Right atrium auricular region (tissue), 2 donors: ENCODE measurements around the gene GNG11. TPM values are rescaled to one million over a fixed set of nuclear protein-coding genes. Genes with fewer than 3 reads are reported as not detected.

Experiments
- DNase-seq: peaks from one replicate; pipeline ENCODE4 v3.0.0-alpha.2; 2019; ENCODE audit warnings: low spot score
- H3K27ac ChIP-seq, 2 donors: fragments of 200-600 bp; sonication (generic); 1 replicate in 1 of 2; 2 replicates in 1 of 2; pipeline ENCODE4 v1.5.1; 2016 to 2019
- H3K27me3 ChIP-seq, 2 donors: fragments of 200-600 bp; sonication (generic); one replicate each; pipeline versions ENCODE4 v1.5.1 to v1.6.0; 2017 to 2019
- H3K36me3 ChIP-seq: fragments of 200-600 bp; sonication (generic); one replicate; pipeline ENCODE4 v1.5.1; 2016
- H3K4me1 ChIP-seq, 2 donors: fragments of 200-600 bp; sonication (generic); one replicate each; pipeline versions ENCODE4 v1.5.1 to v1.6.0; 2017 to 2019
- H3K4me3 ChIP-seq, 2 donors: fragments of 200-600 bp; sonication (generic); 1 replicate in 1 of 2; 2 replicates in 1 of 2; pipeline ENCODE4 v1.5.1; 2017 to 2019; ENCODE audit warnings: mild to moderate bottlenecking in 1 of 2, moderate library complexity in 1 of 2
- H3K9me3 ChIP-seq, 2 donors: fragments of 200-600 bp; sonication (generic); one replicate each; pipeline ENCODE4 v1.5.1; 2019
- total RNA-seq, 2 donors: library from RNA; depleted of rRNA; stranded (reverse); fragments of >200 nt; gene quantifications; one replicate each; pipeline ENCODE4 v1.1.0, GENCODE V29; 2016
- TF ChIP-seq, protein P1 (sequence below), 2 donors: fragments of 200-600 bp; sonication (generic); IDR thresholded peaks; one replicate each; pipeline ENCODE4 v1.5.1; 2019; ENCODE audit warnings: antibody characterized with exemption in 2 of 2

The GNG11 gene
- total RNA-seq, 2 donors from 2014 or later = 18.2 to 21.8 TPM

DNA sequence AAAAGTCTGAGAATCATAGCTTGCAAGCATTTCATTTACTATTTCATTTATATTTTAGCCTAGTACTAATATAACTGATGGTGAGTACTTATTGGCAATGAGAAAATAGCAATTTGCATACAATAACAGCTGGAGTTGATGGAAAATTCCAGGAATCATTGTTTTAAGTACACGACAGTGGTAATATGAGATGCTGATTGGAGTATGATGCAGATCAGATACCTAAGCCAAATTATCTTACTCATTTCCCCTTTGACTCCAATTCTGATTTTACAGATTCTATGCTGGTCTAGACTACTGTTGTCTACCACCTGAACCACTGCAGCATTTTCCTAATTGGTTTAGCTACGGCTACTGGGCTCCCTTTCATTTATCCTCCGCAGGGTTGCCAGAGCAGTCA is 36.7 kb downstream of the GNG11 start:
- no peak for DNase-seq
- Histone ChIP-seq H3K4me1 (no peaks in the 10 kb centered on the region), H3K9me3 (no peaks in the 10 kb centered on the region), H3K27me3 (no peaks in the 10 kb centered on the region), H3K27ac (no peak overlapping the region), H3K36me3 (no peaks in the 10 kb centered on the region), H3K4me3 (no peak overlapping the region)
- TF ChIP-seq, protein P1, sequence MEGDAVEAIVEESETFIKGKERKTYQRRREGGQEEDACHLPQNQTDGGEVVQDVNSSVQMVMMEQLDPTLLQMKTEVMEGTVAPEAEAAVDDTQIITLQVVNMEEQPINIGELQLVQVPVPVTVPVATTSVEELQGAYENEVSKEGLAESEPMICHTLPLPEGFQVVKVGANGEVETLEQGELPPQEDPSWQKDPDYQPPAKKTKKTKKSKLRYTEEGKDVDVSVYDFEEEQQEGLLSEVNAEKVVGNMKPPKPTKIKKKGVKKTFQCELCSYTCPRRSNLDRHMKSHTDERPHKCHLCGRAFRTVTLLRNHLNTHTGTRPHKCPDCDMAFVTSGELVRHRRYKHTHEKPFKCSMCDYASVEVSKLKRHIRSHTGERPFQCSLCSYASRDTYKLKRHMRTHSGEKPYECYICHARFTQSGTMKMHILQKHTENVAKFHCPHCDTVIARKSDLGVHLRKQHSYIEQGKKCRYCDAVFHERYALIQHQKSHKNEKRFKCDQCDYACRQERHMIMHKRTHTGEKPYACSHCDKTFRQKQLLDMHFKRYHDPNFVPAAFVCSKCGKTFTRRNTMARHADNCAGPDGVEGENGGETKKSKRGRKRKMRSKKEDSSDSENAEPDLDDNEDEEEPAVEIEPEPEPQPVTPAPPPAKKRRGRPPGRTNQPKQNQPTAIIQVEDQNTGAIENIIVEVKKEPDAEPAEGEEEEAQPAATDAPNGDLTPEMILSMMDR (IDR thresholded peaks at IDR 0.05) = no peak

DNA sequence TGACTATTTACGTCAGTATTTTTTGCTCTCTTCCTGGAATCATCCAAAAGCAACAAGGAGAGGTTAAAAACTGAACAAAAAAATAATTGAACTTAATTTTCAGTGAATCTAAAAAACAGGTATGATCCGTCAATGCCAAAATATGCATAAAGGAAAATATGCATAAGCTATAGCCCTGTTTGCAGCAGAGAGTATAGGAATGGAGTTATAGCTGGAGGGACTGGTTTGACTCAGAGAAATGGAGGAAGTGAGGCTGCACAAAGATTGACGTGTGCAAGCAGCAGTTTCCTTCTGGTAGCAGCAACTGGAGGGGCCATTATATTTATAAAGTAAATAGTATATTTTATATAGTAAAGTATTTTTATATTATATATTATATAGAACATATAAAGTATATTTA is 37.1 kb downstream of the GNG11 start:
- Histone ChIP-seq H3K4me1 (no peaks in the 10 kb centered on the region), H3K9me3 (no peaks in the 10 kb centered on the region), H3K27ac (no peak overlapping the region), H3K4me3 (no peak overlapping the region), H3K27me3 (no peaks in the 10 kb centered on the region), H3K36me3 (no peaks in the 10 kb centered on the region)
- TF ChIP-seq, protein P1 (IDR thresholded peaks at IDR 0.05) = no peak
- no peak for DNase-seq

DNA sequence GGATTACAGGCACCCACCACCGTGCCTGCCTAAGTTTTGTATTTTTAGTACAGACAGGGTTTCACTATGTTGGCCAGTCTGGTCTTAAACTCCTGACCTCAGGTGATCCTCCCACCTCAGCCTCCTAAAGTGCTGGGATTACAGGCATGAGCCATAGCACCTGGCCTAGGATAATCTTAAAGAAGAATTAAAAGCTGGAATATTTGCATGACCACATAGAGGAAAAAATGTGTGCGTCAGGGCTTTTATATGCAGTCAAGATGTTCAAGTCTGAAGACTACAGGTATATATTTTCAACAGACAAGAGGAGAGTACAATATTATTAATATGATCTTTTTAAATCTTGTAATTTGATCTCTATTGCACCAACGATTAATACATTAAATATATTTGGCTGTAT is 39.5 kb downstream of the GNG11 start:
- H3K27me3 ChIP-seq = no peaks in the 10 kb centered on the region
- no peak overlapping the region for H3K27ac ChIP-seq
- H3K4me3 ChIP-seq = no peak overlapping the region
- H3K9me3 ChIP-seq = no peaks in the 10 kb centered on the region
- no peaks in the 10 kb centered on the region for H3K4me1 ChIP-seq
- TF ChIP-seq, protein P1 (IDR thresholded peaks at IDR 0.05) = no peak
- no peaks in the 10 kb centered on the region for H3K36me3 ChIP-seq
- DNase-seq = no peak

DNA sequence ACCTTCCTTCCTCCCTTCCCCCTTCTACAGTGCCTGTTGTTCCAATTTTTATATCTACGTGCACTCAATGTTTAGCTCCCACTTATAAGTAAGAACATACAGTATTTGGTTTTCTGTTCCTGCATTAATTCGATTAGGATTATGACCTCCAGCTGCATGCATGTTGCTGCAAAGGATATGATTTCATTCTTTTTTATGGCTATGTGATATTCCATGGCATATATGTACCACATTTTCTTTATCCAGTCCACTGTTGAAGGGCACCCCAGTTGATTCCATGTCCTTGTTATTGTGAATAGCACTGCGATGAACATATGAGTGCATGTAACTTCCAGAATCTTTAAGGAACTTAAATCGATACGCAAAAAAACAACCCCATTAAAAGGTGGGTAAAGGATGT is 42.7 kb downstream of the GNG11 start:
- no peaks in the 10 kb centered on the region for H3K36me3 ChIP-seq
- H3K4me1 ChIP-seq = no peaks in the 10 kb centered on the region
- no peaks in the 10 kb centered on the region for H3K27me3 ChIP-seq
- no peak for DNase-seq
- no peaks in the 10 kb centered on the region for H3K9me3 ChIP-seq
- no peak overlapping the region for H3K27ac ChIP-seq
- TF ChIP-seq, protein P1 (IDR thresholded peaks at IDR 0.05) = no peak
- H3K4me3 ChIP-seq = no peak overlapping the region

DNA sequence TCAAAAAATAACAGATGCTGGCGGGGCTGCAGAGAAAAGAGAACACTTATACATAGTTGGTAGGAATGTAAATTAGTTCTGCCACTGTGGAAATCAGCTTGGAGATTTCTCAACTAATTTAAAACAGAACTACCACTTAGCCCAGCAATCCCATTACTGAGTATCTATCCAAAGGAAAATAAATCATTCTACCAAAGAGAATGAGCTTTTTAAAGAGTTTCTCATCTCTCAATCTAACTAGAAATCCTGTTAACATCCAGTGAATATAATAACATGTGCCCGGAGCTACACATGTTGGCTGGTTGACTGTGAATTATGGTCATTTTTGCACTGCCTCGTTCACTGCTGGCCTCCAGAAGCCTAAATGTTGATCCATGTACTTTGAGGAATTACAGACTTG is 43.3 kb downstream of the GNG11 start:
- Histone ChIP-seq H3K4me1 (no peaks in the 10 kb centered on the region), H3K27ac (no peak overlapping the region), H3K9me3 (no peaks in the 10 kb centered on the region), H3K36me3 (no peaks in the 10 kb centered on the region), H3K4me3 (no peak overlapping the region), H3K27me3 (no peaks in the 10 kb centered on the region)
- TF ChIP-seq, protein P1 (IDR thresholded peaks at IDR 0.05) = no peak
- no peak for DNase-seq

DNA sequence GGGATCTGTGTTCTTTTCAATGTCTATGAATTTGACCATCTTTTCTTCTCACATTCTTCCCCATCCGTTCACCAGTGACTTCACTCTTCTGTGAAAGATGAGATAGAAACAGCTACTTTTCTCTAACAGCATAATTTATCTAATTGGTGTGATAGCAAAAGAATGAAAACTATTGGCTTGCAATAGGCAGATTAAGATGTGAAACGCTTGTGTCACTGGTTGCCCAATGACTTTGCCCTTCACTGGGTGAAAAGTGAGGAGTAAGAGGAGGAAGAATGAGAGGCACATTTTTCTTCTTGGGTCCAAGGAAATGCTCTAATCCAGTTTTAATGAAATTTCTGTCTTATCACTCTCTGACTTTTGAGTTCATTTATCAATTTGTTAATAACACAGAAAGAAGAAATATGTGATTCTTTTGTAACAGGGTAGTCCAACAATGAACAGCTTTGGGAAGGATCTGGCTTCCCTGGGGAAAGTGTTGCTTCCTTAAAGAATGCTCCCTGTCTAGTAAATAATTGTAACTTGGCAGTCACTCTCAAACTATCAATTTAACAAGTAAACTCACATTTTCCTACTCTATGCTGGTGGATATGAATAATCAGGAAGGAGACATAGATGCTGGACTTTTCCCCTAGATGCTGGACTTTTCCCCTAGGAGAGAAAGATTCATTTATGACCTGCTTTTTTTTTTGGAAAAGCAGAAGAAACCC is 47.5 kb downstream of the GNG11 start:
- Histone ChIP-seq H3K36me3 (no peaks in the 10 kb centered on the region), H3K27me3 (no peaks in the 10 kb centered on the region), H3K9me3 (no peaks in the 10 kb centered on the region), H3K27ac (no peak overlapping the region), H3K4me3 (no peak overlapping the region), H3K4me1 (no peaks in the 10 kb centered on the region)
- no peak for DNase-seq
- TF ChIP-seq, protein P1 (IDR thresholded peaks at IDR 0.05) = no peak
